NCI-H187 (cell line): ENCODE measurements around the gene CLSTN2.

Experiments used
- DNase-seq, 2 experiments: peaks; one replicate each; lab custom pipeline; 2025; lab: John Stamatoyannopoulos, UW

Gene CLSTN2

DNA sequence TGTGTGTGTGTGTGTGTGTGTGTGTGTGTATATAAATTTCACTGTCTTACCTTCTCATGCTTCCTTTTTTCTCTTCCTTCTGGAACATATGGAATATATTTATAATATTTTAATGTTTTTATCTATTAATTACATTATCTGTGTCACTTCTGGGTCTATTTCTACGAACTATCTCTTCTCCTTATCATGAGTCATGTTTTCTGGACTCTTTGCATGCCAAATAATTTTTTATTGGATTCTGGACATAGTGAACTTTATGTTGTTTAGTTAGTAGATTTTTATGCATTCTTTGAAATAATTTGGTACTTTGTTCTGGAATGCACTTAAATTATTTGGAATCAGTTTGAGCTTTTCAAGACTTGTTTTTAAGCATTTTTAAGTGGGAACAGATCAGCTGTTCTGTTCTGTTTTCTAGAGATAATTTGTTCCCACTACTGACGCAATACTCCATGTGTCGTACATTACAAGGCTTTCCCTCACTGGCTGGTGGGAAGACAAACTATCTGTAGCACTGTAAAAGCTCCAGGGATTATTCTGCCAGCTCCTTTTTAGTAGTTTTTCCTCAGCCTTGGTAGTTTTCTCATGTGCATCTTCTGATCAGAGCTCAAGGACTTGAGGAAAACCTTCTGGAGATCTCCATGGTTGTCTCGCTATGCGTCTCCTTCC is 302.0 kb downstream of the CLSTN2 start:
- DNase-seq = no peak

GRCh38 chr3:140238646-140239314 is 303.8 kb downstream of the CLSTN2 start:
- DNase-seq = no peak

GRCh38 chr3:140242818-140243276 is 307.9 kb downstream of the CLSTN2 start:
- peak in 1 of 2 experiments; percentile 9 for DNase-seq

DNA sequence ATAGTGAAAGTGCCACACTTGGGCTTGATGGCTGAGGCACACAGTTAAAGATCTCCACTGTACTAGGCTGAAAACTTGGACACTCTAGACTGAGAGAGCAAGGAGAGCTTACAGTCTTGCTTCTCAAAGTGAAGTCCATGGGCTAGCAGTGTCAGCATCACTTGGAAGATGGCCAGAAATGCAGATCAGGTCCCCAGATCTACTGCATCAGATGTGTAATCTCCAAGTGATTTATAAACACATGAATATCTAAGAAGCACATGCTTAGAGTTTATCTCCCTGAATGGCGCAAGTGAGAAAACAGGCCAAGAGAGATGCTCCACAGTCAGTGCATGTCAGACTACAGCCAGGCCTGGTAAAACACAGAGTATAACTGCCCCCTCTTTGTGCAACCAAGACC is 308.6 kb downstream of the CLSTN2 start:
- DNase-seq = no peak

DNA sequence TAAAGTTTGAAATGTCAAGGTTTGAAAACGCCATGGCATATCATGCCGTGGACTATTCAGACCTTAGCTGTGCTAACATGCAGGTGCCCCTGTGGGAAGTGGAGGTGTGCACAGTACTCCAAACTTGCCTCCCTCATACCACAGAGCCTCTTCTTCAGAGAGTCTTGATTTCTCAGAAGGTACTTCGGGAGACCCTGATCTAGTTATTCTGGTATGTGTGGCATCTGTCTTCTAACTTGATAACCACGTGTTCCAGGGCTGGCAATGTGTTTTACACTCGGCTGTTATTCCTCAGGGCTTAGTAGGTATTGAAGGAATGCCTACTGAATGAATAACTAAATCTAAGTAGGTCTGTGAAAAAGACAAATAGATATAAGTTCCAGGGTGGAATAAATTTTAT is 309.9 kb downstream of the CLSTN2 start:
- DNase-seq = no peak

GRCh38 chr3:140246578-140246977 is 311.6 kb downstream of the CLSTN2 start:
- DNase-seq = no peak

GRCh38 chr3:140247775-140248174 is 312.8 kb downstream of the CLSTN2 start:
- DNase-seq = no peak

- DNase-seq = no peak
Measured at GRCh38 chr3:140249188-140249587, 314.2 kb downstream of the CLSTN2 start.

GRCh38 chr3:140250010-140250855 is 315.2 kb downstream of the CLSTN2 start:
- no peak for DNase-seq

GRCh38 chr3:140250945-140251344 is 316.0 kb downstream of the CLSTN2 start:
- no peak for DNase-seq

- no peak for DNase-seq
Measured at GRCh38 chr3:140251678-140252077, 316.7 kb downstream of the CLSTN2 start.

DNA sequence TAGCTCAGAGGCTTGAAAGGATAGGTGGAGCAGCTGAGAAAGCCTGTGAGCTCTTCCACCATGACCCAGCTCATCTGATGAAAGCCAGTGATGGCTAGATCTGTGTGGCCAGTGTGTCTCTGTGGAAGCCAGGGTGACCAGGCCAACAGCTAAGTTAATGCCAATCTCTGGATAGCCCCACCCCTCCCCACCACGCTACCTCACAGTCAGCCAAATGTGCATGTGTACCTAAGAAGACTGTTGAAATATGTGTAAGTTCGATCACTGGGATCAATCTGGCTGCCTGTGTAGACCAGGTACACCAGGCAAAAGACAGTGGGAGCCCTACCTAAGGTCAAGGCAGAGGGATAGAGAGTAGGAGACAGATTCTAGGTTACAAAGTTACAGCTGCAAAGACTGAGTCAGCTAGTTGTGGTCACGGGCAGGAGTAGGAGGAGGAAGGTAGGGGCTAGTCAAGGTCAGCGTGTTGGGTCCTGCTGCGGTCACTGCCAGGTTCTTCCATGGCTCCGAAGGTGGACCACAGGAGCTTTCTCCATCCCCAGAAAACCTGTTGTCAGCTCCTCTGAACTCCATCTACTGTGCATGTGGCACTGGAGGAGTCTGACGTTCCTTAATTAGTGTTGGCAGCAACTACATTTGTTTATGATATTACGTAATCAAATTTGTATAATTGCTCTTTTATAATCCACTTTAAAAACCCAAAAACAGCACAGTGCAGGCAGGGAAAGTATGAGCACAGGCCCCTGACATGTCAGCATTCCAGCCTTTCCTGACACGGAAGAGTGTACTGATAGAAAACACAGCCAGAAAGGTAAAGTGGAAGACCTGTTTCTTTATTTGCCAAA is 318.0 kb downstream of the CLSTN2 start:
- no peak for DNase-seq

GRCh38 chr3:140258222-140258724 is 323.3 kb downstream of the CLSTN2 start:
- DNase-seq = no peak

DNA sequence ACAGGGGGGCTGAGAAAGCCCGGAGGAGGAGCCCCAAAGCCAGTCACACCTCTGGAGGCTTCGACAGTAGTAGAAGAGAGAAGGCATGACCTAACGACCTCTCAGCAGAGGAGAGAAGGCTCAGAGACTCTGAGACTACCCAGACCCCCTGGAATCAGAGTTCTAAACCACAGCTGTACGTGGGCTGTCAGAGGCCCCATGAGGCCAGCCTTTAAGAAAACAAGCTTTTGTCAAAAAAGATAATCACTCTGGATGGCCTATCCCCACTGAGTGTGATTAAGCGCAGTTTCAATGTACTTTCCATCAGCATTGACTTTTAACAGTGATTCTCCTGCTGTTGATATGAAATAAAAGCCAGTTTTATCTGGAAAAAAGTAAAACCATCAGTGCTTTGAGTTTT is 330.3 kb downstream of the CLSTN2 start:
- DNase-seq = no peak

- no peak for DNase-seq
Measured at GRCh38 chr3:140268103-140268502, 333.1 kb downstream of the CLSTN2 start.

GRCh38 chr3:140268610-140269009 is 333.6 kb downstream of the CLSTN2 start:
- no peak for DNase-seq

GRCh38 chr3:140270329-140270728 is 335.3 kb downstream of the CLSTN2 start:
- no peak for DNase-seq

DNA sequence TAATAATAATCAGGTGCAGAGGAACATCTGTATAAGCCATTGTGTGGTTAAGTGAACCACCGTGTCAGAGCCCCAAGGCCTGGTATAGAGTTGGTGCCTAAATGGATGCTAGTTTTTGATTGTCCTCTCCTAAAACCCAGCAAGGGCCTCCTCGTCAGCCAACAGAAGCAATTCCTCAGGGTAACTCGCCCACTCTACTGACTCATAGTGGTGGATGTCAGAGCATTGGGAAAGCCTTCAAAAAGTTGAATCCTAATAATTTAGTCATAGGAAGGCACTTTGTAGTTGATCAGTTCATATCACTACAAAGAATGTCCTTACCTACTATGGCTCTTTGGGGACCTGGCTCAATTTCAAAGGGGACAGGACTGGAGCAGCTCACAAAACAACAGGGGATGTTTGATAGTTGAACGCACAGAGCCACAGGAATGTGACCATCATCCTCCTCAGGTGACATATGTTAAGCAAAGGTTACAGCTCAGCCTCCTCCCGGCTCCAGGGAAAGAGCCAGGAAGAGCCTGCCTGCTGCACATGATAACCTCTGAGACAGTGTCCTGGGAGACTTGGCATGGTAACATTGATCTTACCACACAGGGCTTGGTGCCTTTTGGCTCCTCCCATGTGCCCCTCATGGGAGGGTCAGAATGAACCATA is 338.7 kb downstream of the CLSTN2 start:
- DNase-seq = no peak

GRCh38 chr3:140274429-140274828 is 339.4 kb downstream of the CLSTN2 start:
- DNase-seq = no peak

DNA sequence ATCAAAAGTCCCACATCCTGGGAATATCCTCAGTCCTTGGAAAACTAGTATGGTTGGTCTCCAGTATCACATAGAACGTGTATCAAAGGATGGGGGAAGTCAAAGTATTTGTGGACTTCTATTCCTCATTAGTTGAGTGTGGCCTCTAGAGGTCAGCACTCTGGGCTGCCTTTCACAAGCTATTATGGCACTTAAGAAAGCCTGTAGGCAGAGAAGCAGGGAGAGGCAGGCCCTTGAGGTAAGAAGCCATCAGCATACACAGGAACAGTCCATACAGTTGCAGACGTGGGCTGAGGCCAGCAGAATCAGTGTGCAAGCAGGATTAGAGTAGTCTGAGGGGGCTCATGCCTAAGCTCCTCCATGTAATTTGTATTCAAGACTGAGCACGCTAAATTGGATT is 341.7 kb downstream of the CLSTN2 start:
- DNase-seq = peak; percentile 10 to 11

GRCh38 chr3:140277886-140278285 is 342.9 kb downstream of the CLSTN2 start:
- no peak for DNase-seq
